Putamen (tissue), 1 donor: ENCODE data around the gene FBXW5.
A peak's percentile ranks its signal among the peaks of the same experiment; 100 is the strongest.

Experiments used
- DNase-seq: peaks from one replicate; pipeline ENCODE4 v3.0.0-alpha.2; 2016; ENCODE audit warnings: low spot score

Gene FBXW5

GRCh38 chr9:136960938-136961275, 16.4 kb upstream of the FBXW5 start:
- DNase-seq = no peak

DNA sequence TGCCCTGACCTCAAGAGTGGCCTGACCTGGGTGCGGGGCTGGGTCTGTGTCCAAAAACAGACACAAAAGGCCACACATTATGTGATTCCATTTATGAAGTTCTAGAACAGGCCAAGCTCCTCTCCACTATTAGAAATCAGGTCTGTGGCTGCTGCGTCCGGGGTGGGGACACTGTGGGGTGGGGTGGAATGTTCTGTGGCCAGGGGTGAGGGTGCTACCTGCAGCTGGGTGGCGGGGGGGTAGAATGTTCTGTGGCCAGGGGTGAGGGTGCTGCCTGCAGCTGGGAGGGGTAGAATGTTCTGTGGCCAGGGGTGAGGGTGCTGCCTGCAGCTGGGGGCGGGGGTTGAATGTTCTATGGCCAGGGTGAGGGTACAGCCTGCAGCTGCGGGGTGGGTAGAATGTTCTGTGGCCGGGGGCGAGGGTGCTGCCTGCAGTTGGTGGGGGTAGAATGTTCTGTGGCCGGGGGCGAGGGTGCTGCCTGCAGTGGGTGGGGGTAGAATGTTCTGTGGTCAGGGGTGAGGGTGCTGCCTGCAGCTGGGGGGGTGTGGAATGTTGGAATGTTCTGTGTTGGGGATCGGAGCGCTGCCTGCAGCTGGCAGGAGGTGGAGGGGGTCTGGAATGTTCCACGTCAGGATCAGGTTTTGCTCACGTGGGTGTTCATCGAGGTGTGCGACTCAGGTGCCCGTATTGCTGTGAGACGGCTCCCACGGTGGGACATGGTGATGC, 15.8 kb upstream of the FBXW5 start:
- no peak for DNase-seq

DNA sequence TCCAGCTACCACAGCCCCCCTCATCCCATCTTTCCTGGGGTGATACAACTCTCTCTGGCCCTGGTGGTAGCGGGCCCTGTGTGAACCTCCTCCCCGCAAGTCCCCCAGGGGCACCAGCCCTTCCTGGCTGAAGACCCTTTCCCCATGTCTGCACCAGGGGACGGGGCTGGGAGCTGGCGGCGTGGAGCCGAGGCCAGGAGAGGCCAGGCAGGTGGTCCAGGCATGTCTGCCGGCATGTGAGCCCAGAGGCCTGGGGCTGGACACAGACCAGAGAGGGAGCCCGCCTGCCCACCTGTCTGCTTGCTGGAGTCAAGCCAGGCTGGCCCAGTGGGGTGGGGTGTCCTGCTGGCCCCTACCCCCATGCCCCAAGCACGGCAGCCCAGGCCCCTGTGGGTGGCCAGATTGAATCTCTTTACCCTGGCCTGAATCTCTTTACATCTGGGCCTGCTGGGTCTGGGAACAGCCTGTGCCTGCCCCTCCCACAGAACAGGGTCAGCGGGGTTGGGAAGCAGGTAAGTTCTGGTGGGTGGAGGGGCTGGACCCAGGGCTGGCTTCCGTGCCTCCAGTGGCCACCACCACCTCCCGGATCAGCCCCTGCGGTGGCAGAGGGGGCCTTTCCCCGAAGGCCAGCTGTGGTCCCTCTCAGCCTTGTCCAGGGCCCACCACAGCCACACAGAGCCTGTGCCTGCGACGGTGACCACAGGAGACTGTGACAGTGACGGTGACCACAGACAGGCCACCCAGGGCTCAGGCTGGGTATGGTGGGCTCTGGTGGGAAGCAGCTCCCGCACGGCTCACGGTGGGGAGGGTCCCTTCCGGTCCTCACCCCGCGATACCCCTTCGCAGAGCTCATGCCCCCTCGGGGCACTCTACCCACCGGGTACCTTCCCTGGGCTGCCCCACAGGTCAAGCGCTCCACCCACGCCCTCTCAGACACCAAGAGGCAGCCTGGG, 14.6 kb upstream of the FBXW5 start:
- no peak for DNase-seq

- DNase-seq = no peak
Measured at GRCh38 chr9:136958473-136958872, 13.9 kb upstream of the FBXW5 start.

GRCh38 chr9:136957901-136958300, 13.4 kb upstream of the FBXW5 start:
- no peak for DNase-seq

DNA sequence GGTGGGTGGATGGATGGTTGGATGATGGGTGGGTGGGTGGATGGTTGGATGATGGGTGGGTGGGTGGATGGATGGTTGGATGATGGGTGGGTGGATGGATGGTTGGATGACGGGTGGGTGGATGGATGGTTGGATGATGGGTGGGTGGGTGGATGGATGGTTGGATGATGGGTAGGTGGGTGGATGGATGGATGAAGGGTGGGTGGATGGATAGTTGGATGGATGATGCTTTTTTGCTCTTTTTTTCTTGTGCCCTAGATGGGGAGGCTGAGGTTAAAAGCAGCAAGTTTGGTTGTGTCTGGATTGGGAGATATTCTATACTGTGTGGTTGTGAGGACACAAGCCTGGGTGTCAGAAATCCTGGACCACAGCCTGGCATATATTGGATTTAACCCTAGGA, 12.9 kb upstream of the FBXW5 start:
- DNase-seq = no peak

DNA sequence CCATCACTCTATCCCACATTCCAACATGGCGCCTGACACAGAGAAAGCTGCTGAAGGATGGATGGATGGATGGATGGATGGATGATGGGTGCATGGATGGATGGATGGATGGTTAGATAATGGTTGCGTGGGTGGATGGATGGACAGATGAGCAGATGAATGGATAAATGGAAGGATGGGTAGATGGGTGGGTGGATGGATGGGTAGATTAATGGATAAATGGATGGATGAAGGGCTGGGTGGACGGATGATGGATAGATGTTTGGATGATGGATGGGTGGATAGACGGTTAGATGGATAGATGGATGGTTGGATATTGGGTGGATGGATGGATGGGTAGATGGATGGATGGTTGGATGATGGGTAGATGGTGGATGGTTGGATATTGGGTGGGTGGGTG, 12.1 kb upstream of the FBXW5 start:
- no peak for DNase-seq

GRCh38 chr9:136955943-136956335, 11.4 kb upstream of the FBXW5 start:
- no peak for DNase-seq

GRCh38 chr9:136955202-136955942, 10.8 kb upstream of the FBXW5 start:
- no peak for DNase-seq

GRCh38 chr9:136954270-136955083, 9.9 kb upstream of the FBXW5 start:
- DNase-seq = no peak

DNA sequence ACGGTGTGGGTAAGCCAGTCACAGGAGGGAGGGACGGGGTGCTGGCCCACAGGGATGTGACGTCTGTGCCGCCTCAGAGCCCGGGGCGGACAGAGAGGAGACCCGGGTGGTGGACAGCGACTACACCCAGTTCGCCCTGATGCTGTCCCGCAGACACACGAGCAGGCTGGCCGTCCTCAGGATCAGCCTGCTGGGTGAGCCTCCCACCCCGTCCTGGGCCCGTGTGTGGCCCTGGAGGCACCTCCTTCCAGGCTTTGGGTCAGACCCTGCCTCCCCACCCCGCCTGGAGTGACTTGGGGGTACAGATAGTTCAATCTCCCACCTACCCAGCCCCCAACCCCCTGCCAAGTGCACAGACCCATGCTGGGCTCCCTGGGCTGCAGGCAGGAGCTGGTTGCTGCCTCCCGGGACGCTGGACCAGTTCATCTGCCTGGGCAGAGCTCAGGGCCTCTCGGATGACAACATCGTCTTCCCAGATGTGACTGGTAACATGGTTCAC, 9.3 kb upstream of the FBXW5 start:
- DNase-seq = no peak

GRCh38 chr9:136952876-136953770, 8.6 kb upstream of the FBXW5 start:
- DNase-seq = no peak

DNA sequence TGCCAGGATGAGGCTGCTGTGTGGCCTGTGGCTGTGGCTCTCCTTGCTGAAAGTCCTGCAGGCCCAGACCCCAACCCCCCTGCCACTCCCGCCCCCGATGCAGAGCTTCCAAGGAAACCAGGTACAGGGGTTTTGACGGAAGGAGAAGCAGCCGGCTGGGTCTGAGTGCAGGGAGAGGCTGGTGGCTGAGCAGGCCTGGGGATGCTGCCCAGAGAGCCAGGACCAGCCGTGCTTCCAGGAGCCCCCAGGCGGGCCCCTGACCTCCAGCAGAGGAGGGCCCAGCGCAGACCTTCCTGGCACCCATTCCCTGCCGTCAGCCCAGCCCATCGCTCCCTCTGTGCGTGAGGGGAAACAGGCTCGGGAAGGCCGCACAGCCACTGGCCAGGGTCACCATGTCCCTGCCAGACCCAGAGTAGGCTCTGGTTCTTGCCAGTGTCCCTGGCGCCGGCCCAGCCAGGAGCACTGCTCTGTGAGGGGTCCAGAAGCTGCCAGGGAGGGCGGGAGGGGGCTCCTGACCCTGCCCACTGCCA, 7.8 kb upstream of the FBXW5 start:
- DNase-seq = no peak

- no peak for DNase-seq
Measured at GRCh38 chr9:136951541-136952320, 7.2 kb upstream of the FBXW5 start, which contains the start of gene LCN12. TSS of gene LCN12 (plus strand) at chr9:136952273. CDS start at chr9:136952328, 55 bp downstream.

DNA sequence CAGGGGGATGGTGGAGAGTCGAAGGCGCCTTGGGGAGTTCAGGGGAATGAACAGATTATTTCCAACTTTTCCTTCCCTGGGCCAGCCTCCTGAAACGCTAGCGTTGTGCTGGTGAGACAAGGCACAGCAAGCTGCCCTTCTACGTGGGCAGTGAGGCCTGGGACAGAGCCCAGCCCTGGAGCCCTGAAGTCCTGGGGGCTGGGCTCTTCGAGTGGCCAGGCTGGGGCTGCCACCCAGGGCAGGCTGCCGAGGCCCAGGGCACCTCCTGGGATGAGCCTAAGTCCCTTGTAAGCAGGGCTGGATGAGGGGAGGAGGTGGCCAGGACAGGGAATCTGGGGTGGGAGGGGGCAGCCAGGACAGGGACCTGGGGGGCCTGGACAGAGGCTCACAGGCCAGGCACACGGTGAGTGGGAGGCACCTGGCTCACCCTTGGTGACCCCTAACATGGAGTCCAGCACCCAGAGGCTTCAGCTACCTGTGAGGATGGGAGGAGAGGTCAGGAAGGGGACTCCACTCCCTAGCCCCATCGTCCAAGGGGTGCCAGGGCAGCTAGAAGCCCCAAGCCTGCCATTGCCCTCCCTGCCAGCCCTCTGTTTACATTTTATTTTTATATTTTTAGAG, 6.2 kb upstream of the FBXW5 start:
- no peak for DNase-seq

GRCh38 chr9:136949817-136950655, 5.5 kb upstream of the FBXW5 start:
- peak; percentile 93 for DNase-seq

DNA sequence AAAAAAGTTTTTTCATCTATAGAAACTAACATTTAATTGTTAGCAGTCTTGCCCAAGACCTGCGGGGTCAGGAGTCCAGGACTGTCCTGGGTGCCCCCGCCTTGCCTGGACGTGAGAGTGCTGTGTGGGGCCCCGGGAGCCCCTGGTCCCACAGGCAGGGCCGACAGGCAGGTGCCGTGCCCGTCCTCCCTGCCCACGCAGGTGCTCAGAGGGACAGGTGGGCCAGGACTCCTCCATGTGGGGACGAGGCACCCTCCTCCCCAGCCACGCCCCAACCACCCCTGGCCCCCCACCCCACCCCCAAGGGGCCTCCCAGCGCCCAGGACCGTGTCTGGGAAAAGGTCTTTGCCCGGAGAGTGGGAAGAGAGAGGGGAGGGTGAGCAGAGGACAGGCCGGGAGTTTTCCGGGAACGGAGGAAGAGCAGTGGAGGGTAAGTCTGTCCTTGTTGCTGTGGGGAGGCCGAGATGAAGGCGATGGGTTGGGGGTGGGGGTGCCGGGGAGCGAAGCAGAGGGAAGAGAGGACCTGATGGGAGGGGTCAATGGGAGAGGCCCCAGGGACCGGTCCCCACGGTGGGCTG, 4.8 kb upstream of the FBXW5 start:
- no peak for DNase-seq
